ENCODE data around the gene TMEM95. TPM values are rescaled to one million over a fixed set of nuclear protein-coding genes. Genes with fewer than 3 reads are reported as not detected.

TMEM95 gene
- under 1 TPM in 1 of 3 donors, not detected in 2; 0.26 TPM for total RNA-seq
- long read RNA-seq, donor 1, result 0 reads
- long read RNA-seq, donor 2, result 0 reads

GRCh38 chr17:7355053-7355452 is at the start of gene TMEM95:
TMEM95 (plus strand) TSS chr17:7355156; CDS start chr17:7355205, 49 bp downstream.
- DNase-seq, result peak in 2 of 3 donors; percentile 41 to 62
- ATAC-seq, result no peak
- intact Hi-C loops (cut with DNase I, micrococcal nuclease), result no loop called here
- Histone ChIP-seq H3K4me1 (ENCODE audit: low read depth) (peaks cover 23% of the 10 kb centered on the region), H3K4me3 (no peak within 1 kb of the TSS), H3K36me3 (ENCODE audit: low read depth) (peaks cover 2% of the 10 kb centered on the region), H3K9me3 (no peaks in the 10 kb centered on the region)
- no peak for TF ChIP-seq CTCF (IDR thresholded peaks at IDR 0.05)

DNA sequence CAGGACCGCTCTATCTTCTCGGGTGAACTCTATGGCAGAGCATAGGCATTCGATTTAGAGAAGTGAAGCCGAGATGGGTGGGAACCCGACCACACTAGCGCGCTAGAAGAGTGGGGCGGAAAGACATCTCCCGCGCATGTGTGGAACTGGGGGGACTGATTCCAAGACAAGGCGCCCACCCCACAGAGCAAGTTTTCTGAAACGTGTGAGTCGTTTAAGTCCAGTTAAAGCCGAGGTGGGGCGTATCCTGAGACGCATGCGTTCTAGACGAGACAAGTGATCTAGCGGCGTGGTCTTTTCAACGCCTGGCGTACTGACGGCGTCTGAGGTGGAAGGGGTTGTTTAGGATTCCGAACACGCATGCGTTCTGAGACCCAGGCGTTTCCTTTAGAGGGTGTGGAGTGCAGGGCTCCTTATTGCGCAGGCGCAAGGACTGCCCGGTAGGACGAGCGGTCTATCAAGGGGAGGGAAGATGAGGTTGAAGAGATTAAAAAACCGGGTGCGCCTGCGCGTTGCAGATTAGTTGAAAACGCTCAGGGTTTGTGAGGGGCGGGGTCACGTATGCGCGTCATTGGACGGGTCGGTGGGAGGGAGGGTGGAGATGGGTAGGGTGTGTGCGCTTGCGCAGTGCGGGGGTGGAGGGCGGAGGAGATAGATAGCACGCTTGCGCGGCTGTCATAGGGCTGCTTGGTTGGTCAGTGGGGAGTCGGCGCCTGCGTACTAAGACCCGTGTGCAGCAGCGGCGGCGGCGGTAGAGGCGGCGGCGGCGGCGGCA is 47.9 kb upstream of the TMEM95 start, which contains the start of gene EIF5A:
Gene EIF5A, plus strand, starts transcription at position 718 of the 775 bp plus-strand sequence. CDS start 2,008 bp downstream, outside the sequence.
- TF ChIP-seq CTCF (IDR thresholded peaks at IDR 0.05), result no peak
- Histone ChIP-seq H3K4me1 (ENCODE audit: low read depth) (peaks cover 17% of the 10 kb centered on the region), H3K9me3 (no peaks in the 10 kb centered on the region), H3K36me3 (ENCODE audit: low read depth) (peaks cover 11% of the 10 kb centered on the region), H3K4me3 (peak within 1 kb of the TSS; percentile 86)
- peak; percentile 99 to 100 (median 100) for DNase-seq
- ATAC-seq, result peak; percentile 88
- intact Hi-C loops (cut with DNase I, micrococcal nuclease), result no loop called here

DNA sequence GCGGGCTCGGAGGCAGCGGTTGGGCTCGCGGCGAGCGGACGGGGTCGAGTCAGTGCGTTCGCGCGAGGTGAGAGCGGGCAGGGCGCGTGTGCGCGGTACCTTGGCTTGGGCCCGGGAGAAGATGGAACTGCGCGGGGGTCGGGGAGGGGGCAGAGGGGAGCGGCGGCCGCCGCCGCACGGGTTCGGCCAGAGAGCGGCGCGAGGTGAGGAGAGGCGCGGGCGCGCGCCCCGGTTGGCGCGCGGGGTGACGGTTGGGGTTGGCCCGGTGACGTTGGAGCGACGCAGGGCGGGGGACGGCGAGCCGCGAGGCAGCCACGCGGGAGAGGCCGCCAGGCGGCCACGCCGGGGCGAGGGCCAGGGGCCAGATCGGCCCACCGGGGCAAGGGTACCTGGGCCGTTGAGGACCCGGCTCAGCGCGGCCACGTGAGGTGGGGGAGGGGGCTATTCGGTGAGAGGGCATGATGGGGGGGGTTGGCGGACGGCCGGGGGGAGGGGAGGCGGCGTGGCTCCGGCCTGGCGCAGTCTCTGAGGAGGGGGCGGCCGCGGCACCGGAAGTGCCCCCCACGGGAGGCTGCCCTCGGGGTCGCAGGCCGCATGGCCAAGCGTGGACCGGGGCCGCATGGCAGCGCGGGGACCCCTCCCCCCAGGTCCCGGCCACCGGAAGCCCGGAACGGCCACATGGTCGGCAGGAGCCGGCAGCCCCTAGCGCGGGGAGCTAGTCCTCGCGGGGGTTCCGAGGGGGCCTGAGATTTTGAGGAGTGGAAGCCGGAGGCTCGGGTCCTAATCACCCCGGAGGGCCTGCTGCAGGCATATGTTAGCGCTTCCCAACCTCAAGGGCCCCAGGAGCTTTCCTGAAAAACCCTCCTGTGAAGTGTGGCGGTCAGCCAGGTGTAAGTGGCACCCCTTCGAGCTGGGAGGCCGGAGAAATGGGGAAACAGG is 47.0 kb upstream of the TMEM95 start:
- intact Hi-C loops (cut with DNase I, micrococcal nuclease), result no loop called here
- H3K9me3 ChIP-seq, result no peaks in the 10 kb centered on the region
- H3K36me3 ChIP-seq (ENCODE audit: low read depth), result peaks cover 14% of the 10 kb centered on the region
- DNase-seq, result peak; percentile 67 to 84 (median 81)
- peak overlapping the region; percentile 86 for H3K4me3 ChIP-seq
- TF ChIP-seq CTCF (IDR thresholded peaks at IDR 0.05), result no peak
- ATAC-seq, result peak; percentile 54
- H3K4me1 ChIP-seq (ENCODE audit: low read depth), result peaks cover 18% of the 10 kb centered on the region

DNA sequence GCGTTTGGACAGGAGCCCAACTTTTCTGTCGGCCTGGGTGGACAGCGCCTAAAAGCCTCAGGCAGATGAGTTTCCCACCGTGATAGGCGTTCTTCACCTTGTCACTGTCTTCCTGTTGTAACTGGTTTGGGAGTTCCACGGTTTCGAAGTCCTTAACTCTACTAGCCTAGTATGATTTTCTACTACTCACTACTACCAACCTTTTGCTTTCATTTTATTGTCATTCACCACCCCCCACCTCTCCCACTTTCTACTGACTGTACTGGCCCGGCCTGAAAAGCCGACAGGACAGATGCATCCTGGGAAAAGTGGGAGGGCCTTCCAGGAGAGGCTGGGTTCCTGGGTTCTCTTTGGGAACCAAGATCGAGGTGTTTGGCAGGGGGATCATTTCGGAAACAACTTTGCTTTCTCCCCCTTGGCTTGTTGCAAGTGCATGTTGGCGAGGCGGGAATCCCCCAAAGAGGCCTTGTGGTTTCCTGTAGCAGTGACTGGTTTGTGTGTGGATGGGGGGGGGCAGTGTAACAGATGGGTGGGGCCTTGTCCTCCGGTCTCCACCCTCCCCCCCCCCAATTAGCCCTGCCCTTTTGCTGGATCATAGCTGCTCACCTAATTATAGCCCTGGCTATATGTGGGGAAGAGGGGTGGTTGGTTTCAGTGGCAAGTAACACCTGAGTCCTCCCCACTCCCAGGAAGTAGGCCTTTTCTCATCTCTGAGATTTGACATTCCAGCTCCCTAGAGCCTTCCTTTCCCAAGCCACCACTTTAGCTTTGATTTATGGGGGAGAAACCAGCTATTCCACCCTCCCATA is 46.1 kb upstream of the TMEM95 start:
- DNase-seq, result peak; percentile 80 to 93 (median 84)
- no peak for TF ChIP-seq CTCF (IDR thresholded peaks at IDR 0.05)
- intact Hi-C loops (cut with DNase I, micrococcal nuclease), result no loop called here
- Histone ChIP-seq H3K9me3 (no peaks in the 10 kb centered on the region), H3K4me1 (ENCODE audit: low read depth) (peaks cover 21% of the 10 kb centered on the region), H3K36me3 (ENCODE audit: low read depth) (peaks cover 14% of the 10 kb centered on the region), H3K4me3 (peak overlapping the region; percentile 86)
- ATAC-seq, result peak; percentile 52

GRCh38 chr17:7309628-7310027 is 45.3 kb upstream of the TMEM95 start:
- intact Hi-C loops (cut with DNase I, micrococcal nuclease), result no loop called here
- H3K4me3 ChIP-seq, result no peak overlapping the region
- peaks cover 29% of the 10 kb centered on the region for H3K4me1 ChIP-seq (ENCODE audit: low read depth)
- peaks cover 14% of the 10 kb centered on the region for H3K36me3 ChIP-seq (ENCODE audit: low read depth)
- no peaks in the 10 kb centered on the region for H3K9me3 ChIP-seq
- DNase-seq (no peak), ATAC-seq (no peak)
- TF ChIP-seq CTCF (IDR thresholded peaks at IDR 0.05), result no peak
